ENCODE data around the gene C6orf62. TPM values are rescaled to one million over a fixed set of nuclear protein-coding genes. Genes with fewer than 3 reads are reported as not detected.
"Not testable (repeated sequence)": the region's sequence is repeated elsewhere in the genome, so short reads cannot be mapped to it uniquely, and the experiment has no call there.

C6orf62 gene
- total and polyA plus RNA-seq, 8 donors = 33.7 to 85.6 (median 49.1) TPM

- TF ChIP-seq CTCF (IDR thresholded peaks at IDR 0.05) = no peak
- DNase-seq = peak in 1 of 6 donors; percentile 40
- peaks cover 0 to 10% (median 3%) of the 10 kb centered on the region in 3 donors for H3K4me1 ChIP-seq
- WGBS, 2 donors = 73 to 86% methylated on average over 2 of the region's 2 CpGs
- no peak for FAIRE-seq
- no peaks in the 10 kb centered on the region for H3K9me3 ChIP-seq
- no peaks in the 10 kb centered on the region for H3K27me3 ChIP-seq
- H3K36me3 ChIP-seq = no peaks in the 10 kb centered on the region
- ATAC-seq = peak; percentile 49 to 88 (median 70)
- intact Hi-C loops (cut with DNase I) = no loop called here
- no peak overlapping the region for H3K4me3 ChIP-seq
- peak overlapping the region in 2 of 4 donors; percentile 38 to 60 for H3K27ac ChIP-seq
These were observed 24.4 kb upstream of the C6orf62 start for GRCh38 chr6:24743265-24743943.

DNA sequence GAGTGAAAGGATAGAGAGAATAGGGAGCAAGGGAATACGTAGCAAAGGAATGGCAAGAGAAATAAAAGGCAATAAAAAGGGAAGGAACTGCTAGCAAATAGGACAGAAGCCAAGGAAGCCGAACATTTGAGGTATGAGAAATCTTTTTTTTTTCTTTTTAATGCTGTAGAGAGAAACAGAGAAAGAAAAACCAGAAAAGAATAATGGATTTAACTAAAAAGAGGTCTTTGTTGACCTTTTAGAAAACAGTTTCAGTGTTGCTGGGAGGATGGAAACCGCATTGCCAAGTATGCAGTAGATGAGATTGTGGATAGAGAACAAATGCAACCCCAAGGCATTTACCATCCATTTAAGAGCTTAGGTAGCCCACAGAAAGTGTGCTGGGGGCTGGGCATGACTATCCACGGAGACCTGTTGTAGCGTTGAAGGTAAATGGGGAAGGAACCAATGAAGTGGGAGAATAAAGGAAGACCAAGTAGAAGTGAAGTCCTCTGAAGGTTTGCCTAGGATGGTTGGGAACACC is 23.3 kb upstream of the C6orf62 start:
- intact Hi-C loops (cut with DNase I) = no loop called here
- DNase-seq (no peak), ATAC-seq (no peak), FAIRE-seq (no peak)
- no peak for TF ChIP-seq CTCF (IDR thresholded peaks at IDR 0.05)
- Histone ChIP-seq H3K27ac (peak overlapping the region in 1 of 4 donors; percentile 38), H3K4me1 (peaks cover 0 to 10% (median 3%) of the 10 kb centered on the region in 3 donors), H3K9me3 (no peaks in the 10 kb centered on the region), H3K36me3 (no peaks in the 10 kb centered on the region), H3K27me3 (no peaks in the 10 kb centered on the region), H3K4me3 (no peak overlapping the region)
- WGBS, 2 donors = 94 to 95% methylated on average over 5 of the region's 5 CpGs

DNA sequence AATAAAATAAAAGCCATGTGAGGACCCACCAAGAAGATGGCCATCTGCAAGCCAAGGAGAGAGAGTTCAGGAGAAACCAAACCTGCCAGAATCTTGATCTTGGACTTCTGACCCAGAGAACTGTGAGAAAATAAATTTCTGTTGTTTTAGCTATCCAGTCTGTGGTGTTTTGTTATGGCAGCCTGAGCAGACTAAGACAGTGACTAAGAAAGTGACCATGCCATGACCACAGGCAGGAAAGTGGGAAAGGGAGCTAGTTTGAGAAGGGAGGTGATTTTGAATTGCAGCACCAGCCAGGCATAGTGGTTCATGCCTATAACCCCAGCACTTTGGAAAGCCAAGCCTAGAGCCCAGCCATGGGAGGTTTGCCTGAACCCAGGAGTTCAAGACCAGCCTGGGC is 21.9 kb upstream of the C6orf62 start:
- Histone ChIP-seq H3K9me3 (no peaks in the 10 kb centered on the region), H3K4me1 (peaks cover 0 to 10% (median 3%) of the 10 kb centered on the region in 3 donors), H3K4me3 (no peak overlapping the region), H3K27me3 (no peaks in the 10 kb centered on the region), H3K27ac (no peak overlapping the region), H3K36me3 (no peaks in the 10 kb centered on the region)
- no peak for DNase-seq
- FAIRE-seq = no peak
- TF ChIP-seq CTCF (IDR thresholded peaks at IDR 0.05) = no peak
- no peak for ATAC-seq
- intact Hi-C loops (cut with DNase I) = no loop called here

DNA sequence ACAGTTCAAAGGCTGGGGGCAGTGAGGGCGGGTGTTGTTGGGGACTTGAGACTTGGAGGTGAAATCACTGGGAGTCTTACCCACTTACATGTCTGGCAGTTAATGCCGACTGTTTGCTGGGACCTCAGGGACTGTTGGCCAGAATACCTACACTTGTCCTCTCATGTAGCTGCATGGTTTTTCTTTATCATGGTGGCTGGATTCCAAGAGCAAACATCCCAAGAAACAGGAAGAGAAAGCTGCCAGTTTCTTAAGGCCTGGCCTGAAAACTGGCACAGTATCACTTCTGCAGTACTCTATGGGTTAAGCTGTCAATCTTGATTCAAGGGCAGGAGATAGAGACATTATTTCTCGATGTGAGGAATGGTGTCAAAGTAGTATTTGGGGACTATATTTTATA is 19.8 kb upstream of the C6orf62 start:
- Histone ChIP-seq H3K27ac (no peak overlapping the region), H3K4me1 (peaks cover 0 to 9% (median 3%) of the 10 kb centered on the region in 3 donors), H3K36me3 (no peaks in the 10 kb centered on the region), H3K27me3 (no peaks in the 10 kb centered on the region), H3K4me3 (no peak overlapping the region), H3K9me3 (no peaks in the 10 kb centered on the region)
- 26 to 41% methylated on average over 3 of the region's 3 CpGs for WGBS, 2 donors
- intact Hi-C loops (cut with DNase I) = no loop called here
- no peak for FAIRE-seq
- ATAC-seq = peak; percentile 65 to 92 (median 75)
- TF ChIP-seq CTCF (IDR thresholded peaks at IDR 0.05) = no peak
- DNase-seq = peak in 2 of 6 donors; percentile 18 to 20

DNA sequence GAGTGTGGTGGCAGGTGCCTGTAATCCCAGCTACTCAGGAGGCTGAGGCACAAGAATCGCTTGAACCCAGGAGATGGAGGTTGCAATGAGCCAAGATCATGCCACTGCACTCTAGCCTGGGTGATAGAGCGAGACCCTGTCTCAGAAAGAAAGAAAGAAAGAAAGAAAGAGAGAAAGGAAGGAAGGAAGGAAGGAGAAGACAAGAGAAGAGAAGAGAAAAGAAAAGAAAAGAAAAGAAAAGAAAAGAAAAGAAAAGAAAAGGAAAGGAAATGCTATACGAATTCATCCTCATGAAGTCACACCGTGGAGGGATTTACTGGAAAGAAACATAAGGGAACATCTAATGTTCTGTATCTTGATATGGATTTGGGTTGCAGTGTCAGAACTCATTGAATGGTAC is 15.8 kb upstream of the C6orf62 start:
- whole genome bisulfite sequencing, 2 donors = 94 to 98% methylated on average over 4 of the region's 4 CpGs
- ATAC-seq; H3K4me3 ChIP-seq; H3K27me3 ChIP-seq; H3K36me3 ChIP-seq; H3K9me3 ChIP-seq; H3K4me1 ChIP-seq; intact Hi-C loops (cut with DNase I); DNase-seq; H3K27ac ChIP-seq; FAIRE-seq: not testable (repeated sequence)
